K562 (cell line): ENCODE measurements around the gene SLPI. TPM values are rescaled to one million over a fixed set of nuclear protein-coding genes. Genes with fewer than 3 reads are reported as not detected.

Experiments
- ATAC-seq: fragments of 200-7000 bp; cut with Tn5 transposase; 3 replicates; pipeline ENCODE4 v1.9.1; 2020; ENCODE audit warnings: moderate library complexity
- BruUV-seq: library from RNA; stranded (reverse); fragments of 400-500 nt; replicated peaks from 2 replicates; lab custom pipeline; 2021; lab: Mats Ljungman, UMichigan
- CTCF ChIA-PET: fragments of 300-600 bp; formaldehyde crosslinking; extraction: SDS; loops from one replicate; lab custom pipeline; 2021; ENCODE audit warnings: low intra/inter-chr PET ratio; lab: Yijun Ruan, JAX
- POLR2A ChIA-PET: fragments of 300-600, 350-650 bp; sonication (Branson Sonifier 250); formaldehyde crosslinking; extraction: SDS; loops from one replicate; lab custom pipeline; 2021; ENCODE audit warnings: antibody characterized with exemption, inconsistent platforms; lab: Yijun Ruan, JAX
- DNase-seq, 4 experiments: peaks; one replicate each; pipeline versions ENCODE4 v3.0.0 to v3.0.0-alpha.2; 2011 to 2018; ENCODE audit warnings: low spot score in 3 of 4, mixed read lengths in 3 of 4; ENCODE audit errors: extremely low read depth in 1 of 4
- FAIRE-seq: peaks from 2 replicates; lab custom pipeline; 2011; peaks lifted over from hg19 to GRCh38; lab: Jason Lieb, UNC
- H2AFZ ChIP-seq: 2 replicates; pipeline ENCODE4 v1.6.0; 2011; ENCODE audit warnings: low read depth, low read length, control low read depth, inconsistent platforms
- H3K27ac ChIP-seq: fragments of 200-600 bp; 3 replicates; pipeline ENCODE4 v1.8.0; 2011; ENCODE audit warnings: low read depth, mild to moderate bottlenecking, control low read depth, inconsistent platforms, low read length, moderate library complexity, mixed read lengths; ENCODE audit errors: extremely low read depth
- H3K27me3 ChIP-seq, 2 experiments: fragments of 300-600 bp in 1 of 2; 2 replicates in 1 of 2; 3 replicates in 1 of 2; pipeline versions ENCODE4 v1.6.0 to v1.8.0; 2011; ENCODE audit warnings: inconsistent platforms in 2 of 2, low read length in 2 of 2, mild to moderate bottlenecking in 1 of 2, mixed read lengths in 1 of 2, moderate library complexity in 1 of 2; ENCODE audit not compliant: control insufficient read depth in 2 of 2, insufficient read depth in 2 of 2
- H3K36me3 ChIP-seq: fragments of 300-600 bp; 3 replicates; pipeline ENCODE4 v1.8.0; 2011; ENCODE audit warnings: mild to moderate bottlenecking, low read length, inconsistent platforms; ENCODE audit not compliant: control insufficient read depth, insufficient read depth
- H3K4me1 ChIP-seq, 2 experiments: fragments of 200-600 bp in 1 of 2; replicated peaks in 1 of 2; 2 replicates in 1 of 2; 3 replicates in 1 of 2; pipeline versions ENCODE4 v1.5.1 to v1.8.0; 2011; ENCODE audit warnings: inconsistent platforms in 2 of 2, low read length in 2 of 2, mild to moderate bottlenecking in 1 of 2, mixed read lengths in 1 of 2, moderate library complexity in 1 of 2; ENCODE audit not compliant: control insufficient read depth in 2 of 2, insufficient read depth in 2 of 2
- H3K4me2 ChIP-seq: 2 replicates; pipeline ENCODE4 v1.6.1; 2011; ENCODE audit warnings: low read length, control low read depth, inconsistent platforms, mixed read lengths; ENCODE audit not compliant: insufficient read depth
- H3K4me3 ChIP-seq: fragments of 200-600 bp; sonication (generic), shearing (Covaris generic); 2 replicates; pipeline ENCODE4 v1.5.1; 2016; ENCODE audit warnings: control low read depth, inconsistent platforms
- H3K79me2 ChIP-seq: fragments of 200-600 bp; 3 replicates; pipeline ENCODE4 v1.8.0; 2011; ENCODE audit warnings: low read length, inconsistent platforms; ENCODE audit not compliant: control insufficient read depth, insufficient read depth
- H3K9ac ChIP-seq, 2 experiments: 2 replicates each; pipeline versions ENCODE4 v1.6.0 to v1.6.1; 2011; ENCODE audit warnings: low read depth in 2 of 2, low read length in 2 of 2, control low read depth in 1 of 2, inconsistent platforms in 1 of 2, mild to moderate bottlenecking in 1 of 2, mixed read lengths in 1 of 2; ENCODE audit not compliant: insufficient read depth in 1 of 2
- H3K9me1 ChIP-seq: one replicate; pipeline ENCODE4 v1.6.0; 2011; ENCODE audit warnings: inconsistent platforms, mild to moderate bottlenecking, low read length, moderate library complexity; ENCODE audit not compliant: control insufficient read depth, insufficient read depth
- H3K9me3 ChIP-seq: replicated peaks from 2 replicates; pipeline ENCODE4 v1.5.1; 2011; ENCODE audit warnings: low read depth, low read length, inconsistent platforms; ENCODE audit not compliant: control insufficient read depth, insufficient read depth
- H4K20me1 ChIP-seq: replicated peaks from 2 replicates; pipeline ENCODE4 v1.6.1; 2011; ENCODE audit warnings: low read length, inconsistent platforms, mixed read lengths; ENCODE audit not compliant: control insufficient read depth, insufficient read depth
- MED1 ChIP-seq: sonication (generic); formaldehyde crosslinking; IDR thresholded peaks from 2 replicates; pipeline ENCODE4 v1.8.1; 2023; ENCODE audit warnings: missing genetic modification reagents, borderline replicate concordance
- SMAD1 ChIP-seq: fragments of 150-350 bp; IDR thresholded peaks from 2 replicates; pipeline ENCODE4 v1.6.1; 2014; ENCODE audit warnings: low read length, low read depth; ENCODE audit not compliant: partially characterized antibody
- WGBS: fragments of 100-300 bp; shearing (Covaris generic); methylation state at CpG from one replicate; pipeline ENCODE4 v1.1.6; 2016; ENCODE audit warnings: low coverage, mixed read lengths; ENCODE audit not compliant: insufficient coverage; ENCODE audit errors: missing lambda C conversion rate; 5-methylcytosine and 5-hydroxymethylcytosine counted together
- in situ Hi-C: fragments of 300-500 bp; cut with MboI; formaldehyde crosslinking; loops from 4 replicates; pipeline ENCODE4 v1.15.0; 2018; ENCODE audit warnings: inconsistent platforms, mixed read lengths
- intact Hi-C: fragments of 100-400 bp; cut with micrococcal nuclease; formaldehyde crosslinking; loops from 2 replicates; pipeline ENCODE4 v1.14.2; 2022
- polyA plus RNA-seq, 8 experiments: library from polyadenylated mRNA; depleted of rRNA in 4 of 8; stranded (reverse) in 5 of 8; unstranded in 3 of 8; fragments of >200 nt; fragmentation: Nextera tagmentation in 2 of 8; fragmentation: Illumina TruSeq in 1 of 8; extraction: Ambion mirVana in 2 of 8; extraction: Trizol in 1 of 8; gene quantifications; 2 replicates each; pipeline versions ENCODE4 v1.2.1 to v1.2.3, GENCODE V29; 2011 to 2014; ENCODE audit warnings: inconsistent platforms in 1 of 8, missing spikeins in 1 of 8
- total RNA-seq, 7 experiments: library from RNA; depleted of rRNA in 6 of 7; stranded (reverse); fragments of >200 nt in 6 of 7; fragmentation: Illumina TruSeq in 2 of 7; extraction: Trizol in 2 of 7; gene quantifications; 2 replicates each; pipeline versions ENCODE4 v1.2.1 to v1.2.3, GENCODE V29; 2011 to 2021; ENCODE audit warnings: low replicate concordance in 1 of 7
- TF ChIP-seq, protein P1 (sequence below): sonication (generic); formaldehyde crosslinking; IDR thresholded peaks from 2 replicates; pipeline ENCODE4 v1.8.1; 2023; ENCODE audit warnings: mild to moderate bottlenecking, missing genetic modification reagents
- TF ChIP-seq, protein P2 (sequence below): fragments of 450-650 bp; IDR thresholded peaks from 2 replicates; pipeline ENCODE4 v1.6.1; 2018; ENCODE audit not compliant: partially characterized antibody

The SLPI gene
- total and polyA plus RNA-seq, 9 of the 15 experiments (the other 6 are each of a cell fraction or from before 2014, with no cell fraction given), result 0.78 TPM; not detected in 8

- Histone ChIP-seq H3K4me2 (no peak overlapping the region), H3K27me3 (peaks cover 3 to 47% of the 10 kb centered on the region in 2 experiments; a peak in 3 of 5 replicates), H3K4me1 (peaks cover 4 to 25% of the 10 kb centered on the region in 2 experiments; a peak in 3 of 5 replicates), H3K9me3 (no peaks in the 10 kb centered on the region), H2AFZ (no peak overlapping the region), H3K79me2 (no peaks in the 10 kb centered on the region), H3K27ac (no peak overlapping the region), H3K9ac (no peak overlapping the region), H4K20me1 (no peaks in the 10 kb centered on the region; the same call in 1 of the 2 replicates), H3K4me3 (no peak overlapping the region), H3K36me3 (no peaks in the 10 kb centered on the region), H3K9me1 (no peaks in the 10 kb centered on the region)
- intact Hi-C loops (no loop called here), in situ Hi-C loops (no loop called here)
- DNase-seq, result no peak
- 55% methylated on average over 40 of the region's 47 CpGs for WGBS
- no TSS peak for BruUV-seq
- CTCF ChIA-PET, result no interaction called here
- TF ChIP-seq SMAD1 (no peak), MED1 (no peak)
- TF ChIP-seq, protein P1, sequence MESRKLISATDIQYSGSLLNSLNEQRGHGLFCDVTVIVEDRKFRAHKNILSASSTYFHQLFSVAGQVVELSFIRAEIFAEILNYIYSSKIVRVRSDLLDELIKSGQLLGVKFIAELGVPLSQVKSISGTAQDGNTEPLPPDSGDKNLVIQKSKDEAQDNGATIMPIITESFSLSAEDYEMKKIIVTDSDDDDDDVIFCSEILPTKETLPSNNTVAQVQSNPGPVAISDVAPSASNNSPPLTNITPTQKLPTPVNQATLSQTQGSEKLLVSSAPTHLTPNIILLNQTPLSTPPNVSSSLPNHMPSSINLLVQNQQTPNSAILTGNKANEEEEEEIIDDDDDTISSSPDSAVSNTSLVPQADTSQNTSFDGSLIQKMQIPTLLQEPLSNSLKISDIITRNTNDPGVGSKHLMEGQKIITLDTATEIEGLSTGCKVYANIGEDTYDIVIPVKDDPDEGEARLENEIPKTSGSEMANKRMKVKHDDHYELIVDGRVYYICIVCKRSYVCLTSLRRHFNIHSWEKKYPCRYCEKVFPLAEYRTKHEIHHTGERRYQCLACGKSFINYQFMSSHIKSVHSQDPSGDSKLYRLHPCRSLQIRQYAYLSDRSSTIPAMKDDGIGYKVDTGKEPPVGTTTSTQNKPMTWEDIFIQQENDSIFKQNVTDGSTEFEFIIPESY (CRISPR knock-in tag), result peak; percentile 85
- TF ChIP-seq, protein P2, sequence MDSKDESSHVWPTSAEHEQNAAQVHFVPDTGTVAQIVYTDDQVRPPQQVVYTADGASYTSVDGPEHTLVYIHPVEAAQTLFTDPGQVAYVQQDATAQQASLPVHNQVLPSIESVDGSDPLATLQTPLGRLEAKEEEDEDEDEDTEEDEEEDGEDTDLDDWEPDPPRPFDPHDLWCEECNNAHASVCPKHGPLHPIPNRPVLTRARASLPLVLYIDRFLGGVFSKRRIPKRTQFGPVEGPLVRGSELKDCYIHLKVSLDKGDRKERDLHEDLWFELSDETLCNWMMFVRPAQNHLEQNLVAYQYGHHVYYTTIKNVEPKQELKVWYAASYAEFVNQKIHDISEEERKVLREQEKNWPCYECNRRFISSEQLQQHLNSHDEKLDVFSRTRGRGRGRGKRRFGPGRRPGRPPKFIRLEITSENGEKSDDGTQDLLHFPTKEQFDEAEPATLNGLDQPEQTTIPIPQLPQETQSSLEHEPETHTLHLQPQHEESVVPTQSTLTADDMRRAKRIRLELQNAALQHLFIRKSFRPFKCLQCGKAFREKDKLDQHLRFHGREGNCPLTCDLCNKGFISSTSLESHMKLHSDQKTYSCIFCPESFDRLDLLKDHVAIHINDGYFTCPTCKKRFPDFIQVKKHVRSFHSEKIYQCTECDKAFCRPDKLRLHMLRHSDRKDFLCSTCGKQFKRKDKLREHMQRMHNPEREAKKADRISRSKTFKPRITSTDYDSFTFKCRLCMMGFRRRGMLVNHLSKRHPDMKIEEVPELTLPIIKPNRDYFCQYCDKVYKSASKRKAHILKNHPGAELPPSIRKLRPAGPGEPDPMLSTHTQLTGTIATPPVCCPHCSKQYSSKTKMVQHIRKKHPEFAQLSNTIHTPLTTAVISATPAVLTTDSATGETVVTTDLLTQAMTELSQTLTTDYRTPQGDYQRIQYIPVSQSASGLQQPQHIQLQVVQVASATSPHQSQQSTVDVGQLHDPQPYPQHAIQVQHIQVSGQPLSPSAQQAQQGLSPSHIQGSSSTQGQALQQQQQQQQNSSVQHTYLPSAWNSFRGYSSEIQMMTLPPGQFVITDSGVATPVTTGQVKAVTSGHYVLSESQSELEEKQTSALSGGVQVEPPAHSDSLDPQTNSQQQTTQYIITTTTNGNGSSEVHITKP, result peak; percentile 68
- ATAC-seq, result no peak
- POLR2A ChIA-PET, result interaction anchor here (0.5 to 1.7 kb wide), 2 partner anchors 10 to 24 kb away, joined by 3 to 10 read pairs; no protein-coding TSS in a partner anchor
- FAIRE-seq, result no peak
Observed at GRCh38 chr20:45303586-45304463, 49.5 kb upstream of the SLPI start.
